ENCODE measurements around the gene TPM1. TPM values are rescaled to one million over a fixed set of nuclear protein-coding genes. Genes with fewer than 3 reads are reported as not detected.

The TPM1 gene
- total RNA-seq, 4 donors from 2014 or later, result 116 to 307 (median 226) TPM

DNA sequence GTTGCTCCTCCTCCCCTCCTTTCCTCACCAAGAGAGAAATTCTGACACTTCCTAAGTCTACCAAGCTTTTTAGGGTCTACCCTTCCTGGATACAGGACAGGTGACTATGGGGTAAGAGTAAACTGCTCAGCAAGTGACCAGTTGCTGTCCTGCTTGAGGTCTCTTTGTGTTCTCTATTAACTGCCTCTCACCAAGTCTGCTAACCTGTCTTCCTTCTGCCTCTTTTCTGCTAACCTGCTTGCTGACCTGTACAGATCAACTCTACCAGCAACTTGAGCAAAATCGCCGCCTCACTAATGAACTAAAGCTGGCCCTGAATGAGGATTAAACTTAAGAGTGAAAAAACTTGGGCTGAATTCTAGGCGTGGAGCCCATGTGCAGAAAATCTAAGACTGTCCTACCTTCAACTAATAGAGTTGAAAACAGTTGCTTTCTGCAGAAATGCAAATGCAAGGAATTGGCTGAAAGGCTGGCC lies 27.1 kb downstream of the TPM1 start:
- 98 to 99% methylated on average over 3 of the region's 3 CpGs for WGBS, 2 donors

DNA sequence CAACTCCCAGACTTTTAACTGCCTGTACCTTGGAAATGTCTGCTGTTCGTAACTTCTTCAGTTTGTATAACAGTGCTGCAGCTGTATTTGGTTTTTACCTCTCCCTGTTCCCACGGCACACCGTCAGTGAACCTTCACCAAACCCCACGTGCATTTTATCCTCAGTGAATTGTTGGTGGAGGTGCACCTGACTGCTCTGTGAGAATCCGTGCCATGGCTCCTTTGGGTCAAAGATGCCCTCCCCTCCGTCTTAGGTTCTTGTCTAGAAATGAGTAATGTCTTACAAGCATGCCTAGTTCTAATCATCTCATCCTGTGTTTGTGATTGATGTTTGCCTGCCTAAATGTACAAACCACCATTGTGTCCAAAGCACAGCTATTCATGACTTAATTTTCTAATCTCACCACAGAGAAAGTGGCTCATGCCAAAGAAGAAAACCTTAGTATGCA lies 28.2 kb downstream of the TPM1 start:
- Histone ChIP-seq H3K36me3 (peaks cover 10 to 12% of the 10 kb centered on the region in 2 donors), H3K27ac (no peak overlapping the region), H3K4me3 (replicated peaks in 1 of 3) (no peak overlapping the region), H3K9me3 (no peaks in the 10 kb centered on the region), H3K27me3 (no peaks in the 10 kb centered on the region), H3K4me1 (peaks cover 0 to 13% of the 10 kb centered on the region in 2 donors)
- no peak for TF ChIP-seq POLR2A (IDR thresholded peaks at IDR 0.05)
- TF ChIP-seq, protein P1, sequence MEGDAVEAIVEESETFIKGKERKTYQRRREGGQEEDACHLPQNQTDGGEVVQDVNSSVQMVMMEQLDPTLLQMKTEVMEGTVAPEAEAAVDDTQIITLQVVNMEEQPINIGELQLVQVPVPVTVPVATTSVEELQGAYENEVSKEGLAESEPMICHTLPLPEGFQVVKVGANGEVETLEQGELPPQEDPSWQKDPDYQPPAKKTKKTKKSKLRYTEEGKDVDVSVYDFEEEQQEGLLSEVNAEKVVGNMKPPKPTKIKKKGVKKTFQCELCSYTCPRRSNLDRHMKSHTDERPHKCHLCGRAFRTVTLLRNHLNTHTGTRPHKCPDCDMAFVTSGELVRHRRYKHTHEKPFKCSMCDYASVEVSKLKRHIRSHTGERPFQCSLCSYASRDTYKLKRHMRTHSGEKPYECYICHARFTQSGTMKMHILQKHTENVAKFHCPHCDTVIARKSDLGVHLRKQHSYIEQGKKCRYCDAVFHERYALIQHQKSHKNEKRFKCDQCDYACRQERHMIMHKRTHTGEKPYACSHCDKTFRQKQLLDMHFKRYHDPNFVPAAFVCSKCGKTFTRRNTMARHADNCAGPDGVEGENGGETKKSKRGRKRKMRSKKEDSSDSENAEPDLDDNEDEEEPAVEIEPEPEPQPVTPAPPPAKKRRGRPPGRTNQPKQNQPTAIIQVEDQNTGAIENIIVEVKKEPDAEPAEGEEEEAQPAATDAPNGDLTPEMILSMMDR (IDR thresholded peaks at IDR 0.05), result no peak
- no peak for DNase-seq
- intact Hi-C loops (cut with DNase I), result no loop called here
- WGBS, 2 donors, result 90 to 94% methylated on average over 6 of the region's 6 CpGs

More for the DNA sequence above, 27.1 kb downstream of the TPM1 start:
- DNase-seq, result no peak
- no peaks in the 10 kb centered on the region for H3K9me3 ChIP-seq
- intact Hi-C loops (cut with DNase I), result no loop called here
- no peak overlapping the region for H3K4me3 ChIP-seq (replicated peaks in 1 of 3)
- TF ChIP-seq, protein P1 (IDR thresholded peaks at IDR 0.05), result no peak
- peaks cover 10 to 12% of the 10 kb centered on the region in 2 donors for H3K36me3 ChIP-seq
- H3K27me3 ChIP-seq, result no peaks in the 10 kb centered on the region
- no peak overlapping the region for H3K27ac ChIP-seq
- H3K4me1 ChIP-seq, result peaks cover 0 to 10% of the 10 kb centered on the region in 2 donors

DNA sequence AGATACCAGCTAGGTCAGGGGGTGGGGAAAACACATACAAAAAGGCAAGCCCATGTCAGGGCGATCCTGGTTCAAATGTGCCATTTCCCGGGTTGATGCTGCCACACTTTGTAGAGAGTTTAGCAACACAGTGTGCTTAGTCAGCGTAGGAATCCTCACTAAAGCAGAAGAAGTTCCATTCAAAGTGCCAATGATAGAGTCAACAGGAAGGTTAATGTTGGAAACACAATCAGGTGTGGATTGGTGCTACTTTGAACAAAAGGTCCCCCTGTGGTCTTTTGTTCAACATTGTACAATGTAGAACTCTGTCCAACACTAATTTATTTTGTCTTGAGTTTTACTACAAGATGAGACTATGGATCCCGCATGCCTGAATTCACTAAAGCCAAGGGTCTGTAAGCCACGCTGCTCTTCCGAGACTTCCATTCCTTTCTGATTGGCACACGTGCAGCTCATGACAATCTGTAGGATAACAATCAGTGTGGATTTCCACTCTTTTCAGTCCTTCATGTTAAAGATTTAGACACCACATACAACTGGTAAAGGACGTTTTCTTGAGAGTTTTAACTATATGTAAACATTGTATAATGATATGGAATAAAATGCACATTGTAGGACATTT lies 28.9 kb downstream of the TPM1 start:
- Histone ChIP-seq H3K4me1 (peaks cover 0 to 11% of the 10 kb centered on the region in 2 donors), H3K4me3 (replicated peaks in 1 of 3) (no peak overlapping the region), H3K9me3 (no peaks in the 10 kb centered on the region), H3K27me3 (no peaks in the 10 kb centered on the region), H3K36me3 (peaks cover 10 to 12% of the 10 kb centered on the region in 2 donors), H3K27ac (no peak overlapping the region)
- TF ChIP-seq, protein P1 (IDR thresholded peaks at IDR 0.05), result no peak
- no peak for TF ChIP-seq POLR2A (IDR thresholded peaks at IDR 0.05)
- intact Hi-C loops (cut with DNase I), result no loop called here
- WGBS, 2 donors, result 82 to 83% methylated on average over 8 of the region's 8 CpGs
- DNase-seq, result no peak

DNA sequence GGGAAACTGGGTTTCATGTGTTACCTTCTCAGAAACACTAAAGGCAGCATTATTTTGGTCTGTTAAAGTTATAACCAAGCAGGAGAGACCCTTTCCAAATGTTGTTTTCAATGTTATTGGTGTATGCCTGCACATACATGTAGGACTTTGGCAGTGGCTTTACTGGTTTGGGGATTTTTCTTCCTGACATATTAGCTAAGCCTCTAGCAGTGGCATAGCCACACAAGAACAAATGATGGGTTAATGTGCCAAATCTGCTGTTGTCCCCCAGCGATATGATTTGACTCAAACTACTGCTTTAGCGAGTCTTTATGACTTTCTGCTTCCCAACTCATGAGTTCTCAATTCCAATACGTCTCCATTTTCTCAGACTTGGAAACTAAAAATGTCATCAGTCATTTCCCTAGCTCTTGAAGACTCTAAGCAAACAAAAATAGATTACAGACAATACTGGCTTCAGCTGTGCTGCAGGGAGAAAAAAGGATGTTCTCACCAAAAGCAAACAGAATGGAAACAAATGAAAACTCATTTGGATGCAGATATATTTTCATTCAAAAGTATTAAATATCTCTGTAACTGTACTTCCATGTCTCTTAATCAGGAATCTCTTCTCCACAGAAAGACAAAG lies 29.6 kb downstream of the TPM1 start:
- Histone ChIP-seq H3K4me1 (peaks cover 0 to 11% of the 10 kb centered on the region in 2 donors), H3K4me3 (replicated peaks in 1 of 3) (no peak overlapping the region), H3K27me3 (no peaks in the 10 kb centered on the region), H3K9me3 (no peaks in the 10 kb centered on the region), H3K27ac (no peak overlapping the region), H3K36me3 (peaks cover 10 to 12% of the 10 kb centered on the region in 2 donors)
- no peak for TF ChIP-seq POLR2A (IDR thresholded peaks at IDR 0.05)
- TF ChIP-seq, protein P1 (IDR thresholded peaks at IDR 0.05), result no peak
- WGBS, 2 donors, result 72 to 76% methylated on average over 3 of the region's 3 CpGs
- intact Hi-C loops (cut with DNase I), result no loop called here
- DNase-seq, result no peak

DNA sequence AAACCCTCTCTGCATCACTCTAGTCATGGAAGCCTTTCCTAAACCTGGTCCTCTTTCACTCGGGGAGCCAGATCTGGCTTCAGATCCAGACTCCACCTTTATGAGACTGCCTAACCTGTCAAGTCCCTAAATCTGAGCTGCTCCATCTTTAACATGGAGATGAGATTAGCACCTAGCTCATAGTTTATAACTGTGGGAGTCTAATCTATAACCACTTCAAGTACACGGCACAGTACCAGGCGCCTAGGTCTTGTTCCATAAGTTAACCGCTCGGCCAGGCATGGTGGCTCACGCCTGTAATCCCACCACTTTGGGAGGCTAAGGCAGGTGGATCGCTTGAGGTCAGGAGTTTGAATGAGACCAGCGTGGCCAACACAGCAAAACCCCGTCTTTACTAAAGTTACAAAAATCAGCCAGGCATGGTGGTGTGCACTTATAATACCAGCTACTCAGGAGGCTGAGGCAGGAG lies 30.3 kb downstream of the TPM1 start:
- H3K36me3 ChIP-seq, result peaks cover 10 to 12% of the 10 kb centered on the region in 2 donors
- H3K9me3 ChIP-seq, result no peaks in the 10 kb centered on the region
- TF ChIP-seq, protein P1 (IDR thresholded peaks at IDR 0.05), result no peak
- TF ChIP-seq POLR2A (IDR thresholded peaks at IDR 0.05), result no peak
- H3K27ac ChIP-seq, result no peak overlapping the region
- peaks cover 0 to 11% of the 10 kb centered on the region in 2 donors for H3K4me1 ChIP-seq
- H3K27me3 ChIP-seq, result no peaks in the 10 kb centered on the region
- no peak overlapping the region for H3K4me3 ChIP-seq (replicated peaks in 1 of 3)
- 92 to 95% methylated on average over 9 of the region's 9 CpGs for WGBS, 2 donors
- DNase-seq, result no peak
- intact Hi-C loops (cut with DNase I), result no loop called here
